Head of caudate nucleus (tissue), 42 donors: Measurements from ENCODE around the gene TUBGCP6.
"Not testable (repeated sequence)": the region's sequence is repeated elsewhere in the genome, so short reads cannot be mapped to it uniquely, and the experiment has no call there.

Source experiments
- DNase-seq, 42 donors: peaks; one replicate each; pipeline versions ENCODE4 v3.0.0 to v3.0.0-alpha.2; 2020 to 2021; ENCODE audit warnings: mixed read lengths in 7 of 42
- intact Hi-C: fragments of 100-400 bp; cut with DNase I; formaldehyde crosslinking; loops from one replicate; pipeline ENCODE4 v1.15.0; 2022

TUBGCP6 gene

GRCh38 chr22:50169774-50170341 is 75.0 kb downstream of the TUBGCP6 start:
- intact Hi-C loops, result no loop called here
- peak in 1 of 42 donors; percentile 38 for DNase-seq

DNA sequence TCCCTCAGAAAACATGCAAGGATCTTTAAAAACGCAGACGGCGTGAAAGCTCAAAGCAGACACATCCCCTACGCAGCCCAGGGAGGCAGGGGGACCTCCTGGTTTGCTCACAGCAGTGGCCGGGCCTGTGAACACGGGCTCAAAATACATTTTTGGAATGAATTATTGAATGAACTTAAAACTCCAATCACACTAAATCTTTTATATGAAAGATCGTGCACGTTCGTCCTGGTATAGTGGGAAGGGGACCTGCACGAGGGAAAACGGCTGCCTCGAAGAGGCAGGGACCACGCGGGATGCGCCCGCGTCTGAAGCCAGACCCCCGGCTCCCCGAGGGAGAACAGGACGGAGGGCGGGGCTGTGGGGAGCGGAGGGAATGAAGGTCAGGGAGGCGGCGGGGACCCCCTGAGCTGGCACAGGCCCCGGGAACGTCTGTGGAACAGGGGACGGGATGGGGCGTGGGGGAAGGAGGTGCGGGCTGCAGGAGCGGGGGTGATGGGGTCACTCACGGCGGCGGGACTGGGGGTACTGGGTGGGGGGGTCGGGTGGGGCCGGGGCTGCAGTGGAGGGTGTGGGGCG is 75.6 kb downstream of the TUBGCP6 start:
- intact Hi-C loops, result no loop called here

GRCh38 chr22:50168490-50169180 is 76.2 kb downstream of the TUBGCP6 start:
- intact Hi-C loops, result not testable (repeated sequence)

More for the DNA sequence above, 75.6 kb downstream of the TUBGCP6 start:
- peak in 1 of 42 donors; percentile 33 for DNase-seq

GRCh38 chr22:50167689-50168489 is 76.9 kb downstream of the TUBGCP6 start:
- intact Hi-C loops, result no loop called here
- no peak for DNase-seq

More at GRCh38 chr22:50168490-50169180, 76.2 kb downstream of the TUBGCP6 start:
- peak in 2 of 42 donors; percentile 5 to 35 for DNase-seq
